H1 (cell line): ENCODE measurements around the gene ERCC3. TPM values are rescaled to one million over a fixed set of nuclear protein-coding genes. Genes with fewer than 3 reads are reported as not detected.

Experiments used
- CTCF ChIA-PET: fragments of 300-600 bp; sonication (Branson Sonifier 250); formaldehyde crosslinking; loops from one replicate; lab custom pipeline; 2021; ENCODE audit not compliant: partially characterized antibody; lab: Charles Lee
- POLR2A ChIA-PET: fragments of 300-600 bp; sonication (Branson Sonifier 250); formaldehyde crosslinking; loops from one replicate; lab custom pipeline; 2021; ENCODE audit warnings: inconsistent platforms; ENCODE audit not compliant: partially characterized antibody; lab: Charles Lee
- DNase-seq, 2 experiments: peaks; one replicate each; pipeline versions ENCODE4 v3.0.0 to v3.0.0-alpha.2; 2010 to 2022; ENCODE audit warnings: low spot score in 2 of 2, low read depth in 1 of 2, mixed read lengths in 1 of 2
- FAIRE-seq: peaks from 2 replicates; lab custom pipeline; 2011; peaks lifted over from hg19 to GRCh38; lab: Jason Lieb, UNC
- H2AFZ ChIP-seq: 2 replicates; pipeline ENCODE4 v1.8.1; 2012; ENCODE audit warnings: low read length, inconsistent platforms
- H2AK5ac ChIP-seq: 2 replicates; pipeline ENCODE4 v1.6.1; 2013; ENCODE audit warnings: low read depth, low read length
- H2BK120ac ChIP-seq: replicated peaks from 2 replicates; pipeline ENCODE3; 2013; ENCODE audit warnings: low read depth, low read length, inconsistent platforms
- H2BK12ac ChIP-seq: 2 replicates; pipeline ENCODE4 v1.6.1; 2013; ENCODE audit warnings: low read depth, low read length
- H2BK15ac ChIP-seq: 2 replicates; pipeline ENCODE4 v1.6.1; 2013; ENCODE audit warnings: low read length
- H2BK20ac ChIP-seq: 2 replicates; pipeline ENCODE4 v1.6.1; 2013; ENCODE audit warnings: low read length
- H2BK5ac ChIP-seq: 2 replicates; pipeline ENCODE4 v1.6.1; 2013; ENCODE audit warnings: low read depth, low read length
- H3K14ac ChIP-seq: 2 replicates; pipeline ENCODE4 v1.6.1; 2013; ENCODE audit warnings: inconsistent platforms; ENCODE audit not compliant: insufficient read length
- H3K18ac ChIP-seq: 2 replicates; pipeline ENCODE4 v1.6.1; 2013; ENCODE audit warnings: low read length; ENCODE audit errors: extremely low read depth
- H3K23ac ChIP-seq: 2 replicates; pipeline ENCODE4 v1.6.1; 2013; ENCODE audit warnings: inconsistent platforms; ENCODE audit not compliant: insufficient read length
- H3K23me2 ChIP-seq: 2 replicates; pipeline ENCODE4 v1.6.1; 2013; ENCODE audit warnings: low read depth, low read length
- H3K27ac ChIP-seq: 2 replicates; pipeline ENCODE4 v1.6.1; 2011; ENCODE audit warnings: low read depth, low read length, inconsistent platforms
- H3K27me3 ChIP-seq, 4 experiments: replicated peaks in 1 of 4; 1 replicate in 1 of 4; 2 replicates in 3 of 4; pipeline versions ENCODE4 v1.6.1 to v1.8.1; 2011 to 2013; ENCODE audit warnings: low read length in 3 of 4, mild to moderate bottlenecking in 3 of 4, inconsistent platforms in 2 of 4, mixed read lengths in 2 of 4, moderate library complexity in 1 of 4; ENCODE audit not compliant: control insufficient read depth in 3 of 4, insufficient read depth in 3 of 4; ENCODE audit errors: extremely low read depth in 1 of 4
- H3K36me3 ChIP-seq, 4 experiments: 2 replicates each; pipeline versions ENCODE4 v1.6.1 to v1.8.1; 2011 to 2013; ENCODE audit warnings: mild to moderate bottlenecking in 4 of 4, low read length in 3 of 4, moderate library complexity in 2 of 4, control low read depth in 1 of 4, inconsistent platforms in 1 of 4; ENCODE audit not compliant: insufficient read depth in 4 of 4, control insufficient read depth in 2 of 4
- H3K4ac ChIP-seq: replicated peaks from 2 replicates; pipeline ENCODE3; 2013; ENCODE audit warnings: low read length, low read depth, mixed read lengths, inconsistent platforms; ENCODE audit not compliant: insufficient read length
- H3K4me1 ChIP-seq, 4 experiments: replicated peaks in 1 of 4; 1 replicate in 1 of 4; 2 replicates in 3 of 4; pipeline versions ENCODE4 v1.6.1 to v1.8.1; 2011 to 2013; ENCODE audit warnings: low read length in 3 of 4, inconsistent platforms in 2 of 4, mixed read lengths in 1 of 4; ENCODE audit not compliant: insufficient read depth in 4 of 4, control insufficient read depth in 3 of 4
- H3K4me2 ChIP-seq, 2 experiments: 2 replicates each; pipeline versions ENCODE4 v1.6.1 to v1.8.1; 2011 to 2013; ENCODE audit warnings: low read depth in 2 of 2, low read length in 2 of 2, control low read depth in 1 of 2, inconsistent platforms in 1 of 2, mild to moderate bottlenecking in 1 of 2; ENCODE audit not compliant: insufficient read depth in 1 of 2
- H3K4me3 ChIP-seq, 4 experiments: fragments of 200-600, 300-600 bp in 1 of 4; sonication (generic), shearing (Covaris generic), sonication (Bioruptor Twin) in 1 of 4; 2 replicates each; pipeline versions ENCODE4 v1.5.1 to v1.8.1; 2011 to 2016; ENCODE audit warnings: low read length in 4 of 4, low read depth in 3 of 4, control low read depth in 2 of 4, inconsistent platforms in 2 of 4, mild to moderate bottlenecking in 2 of 4, mixed read lengths in 1 of 4, moderate library complexity in 1 of 4; ENCODE audit not compliant: insufficient read depth in 2 of 4; ENCODE audit errors: extremely low read depth in 1 of 4
- H3K56ac ChIP-seq: replicated peaks from 2 replicates; pipeline ENCODE3; 2013; ENCODE audit warnings: low read depth, mild to moderate bottlenecking, mixed read lengths, low read length, inconsistent platforms; ENCODE audit not compliant: insufficient read length
- H3K79me1 ChIP-seq: 2 replicates; pipeline ENCODE4 v1.6.1; 2013; ENCODE audit warnings: low read depth, low read length, control low read depth
- H3K79me2 ChIP-seq, 2 experiments: 2 replicates each; pipeline versions ENCODE4 v1.6.1 to v1.8.1; 2012 to 2013; ENCODE audit warnings: low read length in 2 of 2, mild to moderate bottlenecking in 2 of 2, inconsistent platforms in 1 of 2; ENCODE audit not compliant: insufficient read depth in 2 of 2, control insufficient read depth in 1 of 2
- H3K9ac ChIP-seq, 4 experiments: replicated peaks in 1 of 4; 1 replicate in 1 of 4; 2 replicates in 3 of 4; pipeline versions ENCODE4 v1.6.1 to v1.8.1; 2011 to 2013; ENCODE audit warnings: low read depth in 3 of 4, low read length in 3 of 4, control low read depth in 2 of 4, mild to moderate bottlenecking in 2 of 4, moderate library complexity in 2 of 4, inconsistent platforms in 1 of 4; ENCODE audit errors: extremely low read depth in 1 of 4
- H3K9me3 ChIP-seq, 2 experiments: 2 replicates each; pipeline versions ENCODE4 v1.6.1 to v1.8.1; 2012 to 2013; ENCODE audit warnings: mild to moderate bottlenecking in 2 of 2, moderate library complexity in 2 of 2, control low read depth in 1 of 2, inconsistent platforms in 1 of 2, low read depth in 1 of 2, low read length in 1 of 2, mixed read lengths in 1 of 2; ENCODE audit not compliant: insufficient read depth in 2 of 2
- H4K20me1 ChIP-seq, 2 experiments: replicated peaks in 1 of 2; 2 replicates each; pipeline versions ENCODE3 to v1.8.1; 2011 to 2013; ENCODE audit warnings: inconsistent platforms in 2 of 2, low read length in 2 of 2, mild to moderate bottlenecking in 1 of 2; ENCODE audit not compliant: insufficient read depth in 2 of 2, control insufficient read depth in 1 of 2
- H4K5ac ChIP-seq: 2 replicates; pipeline ENCODE4 v1.6.1; 2013; ENCODE audit warnings: low read length, low read depth, mixed read lengths, inconsistent platforms; ENCODE audit not compliant: insufficient read length
- H4K8ac ChIP-seq: 2 replicates; pipeline ENCODE4 v1.8.0; 2013; ENCODE audit warnings: mild to moderate bottlenecking, moderate library complexity, low read length, inconsistent platforms; ENCODE audit not compliant: insufficient read depth; ENCODE audit errors: extremely low read depth
- H4K91ac ChIP-seq: replicated peaks from 2 replicates; pipeline ENCODE3; 2013; ENCODE audit warnings: low read length, mixed read lengths, inconsistent platforms; ENCODE audit not compliant: insufficient read length
- ASH2L ChIP-seq: fragments of 200-600, 300-600 bp; sonication (generic); IDR thresholded peaks from one replicate; pipeline ENCODE4 v1.7.1; 2017; ENCODE audit warnings: low read length
- ATF2 ChIP-seq: IDR thresholded peaks from 2 replicates; pipeline ENCODE4 v1.6.1; 2012; ENCODE audit warnings: low read length, inconsistent platforms
- CREB1 ChIP-seq: IDR thresholded peaks from 2 replicates; pipeline ENCODE4 v1.6.1; 2012; ENCODE audit warnings: inconsistent platforms
- HDAC2 ChIP-seq, 2 experiments: fragments of 300-600 bp in 1 of 2; sonication (generic) in 1 of 2; IDR thresholded peaks; 2 replicates each; pipeline ENCODE4 v1.6.1; 2011 to 2012; ENCODE audit warnings: low read depth in 2 of 2, low read length in 2 of 2, mild to moderate bottlenecking in 2 of 2, moderate library complexity in 2 of 2, borderline replicate concordance in 1 of 2, inconsistent platforms in 1 of 2
- JUN ChIP-seq: IDR thresholded peaks from 2 replicates; pipeline ENCODE4 v1.6.1; 2011; ENCODE audit warnings: low read depth, mild to moderate bottlenecking, improper control_type of control experiment, low read length
- KDM5A ChIP-seq: fragments of 200-600 bp; IDR thresholded peaks from 2 replicates; pipeline ENCODE4 v1.7.1; 2012; ENCODE audit warnings: mild to moderate bottlenecking, low read length, inconsistent platforms, mixed read lengths
- POLR2AphosphoS5 ChIP-seq: IDR thresholded peaks from 2 replicates; pipeline ENCODE4 v1.6.1; 2011; ENCODE audit warnings: low read depth, low read length
- SRF ChIP-seq: IDR thresholded peaks from 2 replicates; pipeline ENCODE4 v1.6.1; 2011; ENCODE audit warnings: mild to moderate bottlenecking, low read depth, low read length, moderate library complexity
- TEAD4 ChIP-seq: IDR thresholded peaks from 2 replicates; pipeline ENCODE4 v1.6.1; 2012; ENCODE audit warnings: low read depth, low read length, inconsistent platforms, mixed read lengths
- USF2 ChIP-seq: IDR thresholded peaks from 2 replicates; pipeline ENCODE4 v1.6.1; 2011; ENCODE audit warnings: low read length, improper control_type of control experiment
- WGBS, 2 experiments: shearing (Covaris generic) in 1 of 2; methylation state at CpG; one replicate each; pipeline versions ENCODE4 v1.1.6 to v1.1.7; 2013 to 2015; ENCODE audit warnings: low lambda C conversion rate in 2 of 2, mixed read lengths in 2 of 2, inconsistent platforms in 1 of 2, low coverage in 1 of 2, missing lambda C conversion rate in 1 of 2; ENCODE audit not compliant: insufficient replicate concordance in 2 of 2, insufficient coverage in 1 of 2, insufficient read length in 1 of 2; ENCODE audit errors: extremely low coverage in 1 of 2, missing lambda C conversion rate in 1 of 2; 5-methylcytosine and 5-hydroxymethylcytosine counted together
- polyA plus RNA-seq, 7 experiments: library from polyadenylated mRNA; depleted of rRNA in 3 of 7; stranded (reverse) in 5 of 7; unstranded in 2 of 7; fragments of >200 nt in 5 of 7; fragments of 200-250 nt in 2 of 7; gene quantifications; 1 replicate in 5 of 7; 2 replicates in 1 of 7; 4 replicates in 1 of 7; pipeline versions ENCODE4 v1.2.1 to v1.2.3, GENCODE V29; 2011 to 2013; ENCODE audit warnings: missing spikeins in 2 of 7, mixed read lengths in 2 of 7
- total RNA-seq: library from RNA; stranded (reverse); fragmentation: NEBNext Ultra II Directional; extraction: Animal tissue kit (Norgen Biotek cat#: 25700); gene quantifications from 2 replicates; pipeline ENCODE4 v1.2.1, GENCODE V29; 2021

Gene ERCC3
- total and polyA plus RNA-seq, 2 of the 8 experiments (the other 6 are each of a cell fraction or from before 2014, with no cell fraction given): 41.8 to 48.9 TPM

- Histone ChIP-seq H3K36me3 (peaks cover 39 to 76% (median 64%) of the 10 kb centered on the region in 4 experiments), H3K4ac (no peak overlapping the region), H3K14ac (no peak overlapping the region), H4K91ac (no peak overlapping the region), H3K27ac (no peak overlapping the region), H4K5ac (no peak overlapping the region), H3K56ac (no peak overlapping the region), H3K27me3 (no peaks in the 10 kb centered on the region), H3K79me1 (peaks cover 3% of the 10 kb centered on the region; the same call in 1 of the 2 replicates), H3K9me3 (no peaks in the 10 kb centered on the region), H2BK120ac (no peak overlapping the region), H3K4me2 (no peak overlapping the region), H4K8ac (no peak overlapping the region), H2BK5ac (no peak overlapping the region), H3K9ac (no peak overlapping the region), H2BK12ac (no peak overlapping the region), H3K4me1 (no peaks in the 10 kb centered on the region), H2AFZ (no peak overlapping the region), H3K23ac (no peak overlapping the region), H3K18ac (no peak overlapping the region), H3K23me2 (no peaks in the 10 kb centered on the region), H2BK20ac (no peak overlapping the region), H3K79me2 (no peaks in the 10 kb centered on the region), H3K4me3 (no peak overlapping the region), H4K20me1 (peaks cover 4 to 5% of the 10 kb centered on the region in 2 experiments), H2AK5ac (no peak overlapping the region), H2BK15ac (no peak overlapping the region)
- DNase-seq (no peak), FAIRE-seq (no peak)
- WGBS, 2 experiments: 93% methylated on average over 9 of the region's 9 CpGs; no CpG with 5 or more reads in 1 of the 2 experiments
- ChIA-PET POLR2A (no interaction called here), CTCF (interaction anchor here (0.8 to 3.1 kb wide), 2 partner anchors 79 to 189 kb away, joined by 3 to 7 read pairs; no protein-coding TSS in a partner anchor)
- TF ChIP-seq ASH2L (no peak), KDM5A (no peak), HDAC2 (IDR thresholded peaks at IDR 0.05; ENCODE audit: borderline replicate concordance in 1 of 2, low read depth in 2 of 2, low read length in 2 of 2) (no peak), JUN (no peak), SRF (no peak), CREB1 (no peak), ATF2 (no peak), POLR2AphosphoS5 (no peak), USF2 (no peak), TEAD4 (no peak)
These were observed 18.2 kb downstream of the ERCC3 start for GRCh38 chr2:127275789-127276188.
